GM18507 (cell line): ENCODE results near the gene MND1.
A peak's percentile ranks its signal among the peaks of the same experiment; 100 is the strongest.

Source experiments
- DNase-seq: peaks from one replicate; pipeline ENCODE4 v3.0.0; 2011; ENCODE audit warnings: low read depth; ENCODE audit not compliant: insufficient read length; ENCODE audit errors: extremely low spot score
- FAIRE-seq: peaks from 2 replicates; lab custom pipeline; 2011; peaks lifted over from hg19 to GRCh38; lab: Jason Lieb, UNC

MND1 gene

DNA sequence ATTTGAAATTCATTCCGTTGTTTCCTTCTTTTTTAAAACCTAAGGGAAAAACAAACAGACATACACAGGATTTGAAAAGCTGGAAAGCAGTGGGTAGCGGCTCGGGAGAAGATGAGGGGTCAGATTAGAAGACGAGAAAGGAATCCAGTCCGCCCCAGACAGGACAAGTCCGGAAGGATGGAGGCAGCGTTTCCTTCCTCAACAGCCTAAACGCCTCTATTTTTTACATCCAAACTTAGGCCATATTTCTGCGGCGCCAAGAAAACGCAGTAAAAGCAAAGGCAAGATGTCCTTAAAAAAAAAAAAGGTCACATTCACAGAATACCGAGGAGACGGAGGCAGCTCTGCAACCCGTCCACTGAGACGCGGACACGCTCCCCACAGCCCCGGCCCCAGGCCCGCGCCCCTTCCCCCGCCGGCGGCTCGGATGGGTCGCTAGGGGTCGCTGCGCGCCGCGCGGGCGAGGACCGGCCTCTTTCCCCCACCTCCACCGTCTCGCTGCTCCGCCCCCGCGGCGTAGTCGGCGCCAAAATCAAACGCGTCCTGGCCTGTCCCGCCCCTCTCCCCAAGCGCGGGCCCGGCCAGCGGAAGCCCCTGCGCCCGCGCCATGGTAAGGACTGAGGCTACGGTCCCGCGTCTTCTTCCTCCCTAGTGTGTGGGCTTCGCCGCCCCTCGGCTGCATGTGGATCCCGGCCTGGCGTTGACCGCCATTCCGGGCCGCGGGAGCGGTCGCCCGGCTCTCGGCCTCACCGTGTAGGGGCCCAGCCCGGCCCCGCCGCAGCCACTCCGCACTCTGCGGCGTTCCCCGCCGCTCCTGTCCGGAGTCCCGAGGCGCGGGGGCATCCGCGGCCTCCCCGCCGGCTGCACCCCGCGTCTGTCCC lies at the start of gene MND1:
MND1 (plus strand) TSS at position 558 of the 881 bp plus-strand sequence; CDS start at position 608, 50 bp downstream.
- FAIRE-seq, result peak; percentile 78
- peak; percentile 82 for DNase-seq

DNA sequence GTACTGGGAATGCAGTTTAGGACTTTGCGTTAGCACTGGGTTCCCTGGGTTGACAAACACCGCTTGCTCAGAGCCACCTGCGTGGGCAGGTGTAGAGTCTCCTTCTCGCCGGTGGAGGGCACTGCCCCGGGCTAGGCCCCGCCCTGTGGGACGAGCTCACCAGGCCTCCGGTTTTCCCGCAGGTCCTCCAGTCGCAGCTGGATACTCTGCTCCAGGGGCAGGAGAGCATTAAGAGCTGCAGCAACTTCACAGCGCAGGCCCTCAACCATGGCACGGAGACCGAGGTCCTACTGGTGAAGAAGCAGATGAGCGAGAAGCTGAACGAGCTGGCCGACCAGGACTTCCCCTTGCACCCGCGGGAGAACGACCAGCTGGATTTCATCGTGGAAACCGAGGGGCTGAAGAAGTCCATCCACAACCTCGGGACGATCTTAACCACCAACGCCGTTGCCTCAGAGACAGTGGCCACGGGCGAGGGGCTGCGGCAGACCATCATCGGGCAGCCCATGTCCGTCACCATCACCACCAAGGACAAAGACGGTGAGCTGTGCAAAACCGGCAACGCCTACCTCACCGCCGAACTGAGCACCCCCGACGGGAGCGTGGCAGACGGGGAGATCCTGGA lies 49.2 kb upstream of the MND1 start:
- DNase-seq (no peak), FAIRE-seq (no peak)

GRCh38 chr4:153296040-153296823 lies 48.3 kb upstream of the MND1 start:
- DNase-seq (no peak), FAIRE-seq (no peak)

DNA sequence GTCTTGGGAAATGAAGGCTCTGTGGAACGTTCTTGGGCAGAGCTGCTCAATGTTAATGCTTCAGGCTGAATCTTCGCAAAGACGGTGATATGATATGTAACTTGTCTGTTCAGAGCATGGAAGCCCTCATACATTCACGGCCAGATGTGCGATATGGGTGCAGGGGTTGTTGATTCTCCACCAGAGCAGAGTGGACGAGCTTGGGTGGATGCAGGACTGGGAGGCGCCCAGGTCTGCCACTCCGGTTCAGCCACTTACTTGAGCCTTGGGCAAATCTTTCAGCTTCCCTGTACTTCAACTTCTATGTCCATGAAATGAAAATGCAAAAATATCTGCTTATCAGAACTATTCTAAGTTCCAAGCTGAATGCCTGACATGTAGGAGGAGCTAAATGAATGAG lies 47.4 kb upstream of the MND1 start:
- DNase-seq (no peak), FAIRE-seq (no peak)

DNA sequence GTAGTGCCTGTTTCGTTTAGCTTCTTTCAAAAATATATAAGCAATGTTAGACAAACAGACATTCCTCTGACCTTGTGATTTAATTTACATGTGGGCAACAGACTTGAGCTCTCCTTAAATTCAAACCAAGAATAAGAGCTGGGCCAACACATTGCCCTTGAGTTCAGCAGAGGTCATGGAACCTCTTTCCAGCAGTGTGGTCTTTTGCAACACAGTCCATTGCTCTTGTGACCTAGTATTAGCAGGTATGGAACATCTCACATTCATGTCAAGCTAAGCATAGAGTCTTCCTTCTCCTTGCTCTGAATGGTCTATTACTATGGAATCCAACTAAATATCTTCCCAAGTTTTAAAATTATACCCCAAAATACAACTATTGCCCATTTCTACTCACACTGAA lies 33.7 kb upstream of the MND1 start:
- FAIRE-seq (no peak), DNase-seq (no peak)

GRCh38 chr4:153314915-153315314 lies 29.6 kb upstream of the MND1 start:
- FAIRE-seq, result no peak

DNA sequence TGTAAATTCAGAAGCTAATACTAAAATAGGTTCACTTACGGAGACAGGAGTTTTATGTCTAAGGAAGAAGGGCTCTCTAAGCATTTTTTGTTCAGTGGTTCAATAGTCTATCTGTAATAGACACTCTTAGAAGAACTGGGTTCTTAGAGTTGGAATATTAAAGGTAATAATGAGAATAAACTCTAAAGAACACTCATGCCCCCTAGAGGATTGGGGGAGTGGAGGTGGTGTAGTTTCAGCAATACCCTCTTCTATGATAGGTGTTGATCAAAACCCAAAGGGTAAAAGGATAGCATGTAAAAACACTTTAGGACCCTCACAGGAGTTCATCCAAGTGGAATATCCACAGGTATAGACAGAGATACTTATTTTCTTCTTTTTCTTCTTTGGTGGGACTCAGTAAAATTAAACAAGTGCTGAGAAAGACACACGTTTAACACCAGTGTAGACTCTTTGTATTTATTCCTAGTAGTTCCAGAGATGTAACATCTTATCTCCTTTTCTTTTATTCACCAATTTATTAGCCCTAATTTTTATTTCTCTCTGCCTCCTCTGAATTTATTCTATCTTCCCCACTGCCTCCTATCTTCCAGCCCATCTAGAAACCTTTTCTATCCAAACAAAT lies 25.7 kb upstream of the MND1 start:
- peak; percentile 20 for DNase-seq
- FAIRE-seq, result peak; percentile 71

More at GRCh38 chr4:153314915-153315314, 29.6 kb upstream of the MND1 start:
- no peak for DNase-seq

DNA sequence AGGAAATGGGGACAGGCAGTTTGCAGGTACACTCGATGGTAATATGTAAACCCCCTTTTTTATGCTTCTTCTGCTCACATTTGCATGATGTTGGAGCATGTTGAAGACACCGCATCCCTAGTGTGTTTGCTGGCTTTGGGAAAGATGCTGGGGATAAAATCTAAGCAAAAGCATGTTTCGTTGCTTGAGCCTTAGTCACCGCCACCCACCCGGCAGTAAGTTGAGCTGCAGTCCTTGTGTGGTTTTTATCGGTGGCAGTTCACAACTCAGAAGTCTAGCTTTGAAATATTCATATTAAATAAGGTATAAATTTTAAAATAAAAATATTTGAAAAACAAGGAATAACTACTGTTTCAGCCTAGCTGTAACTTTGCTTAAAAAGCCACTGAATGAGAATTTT lies 21.7 kb upstream of the MND1 start:
- FAIRE-seq, result no peak
- no peak for DNase-seq

GRCh38 chr4:153324046-153324445 lies 20.4 kb upstream of the MND1 start:
- DNase-seq (no peak), FAIRE-seq (no peak)

- no peak for DNase-seq
- no peak for FAIRE-seq
Observed at GRCh38 chr4:153325558-153325957, 18.9 kb upstream of the MND1 start.

GRCh38 chr4:153326513-153326912 lies 18.0 kb upstream of the MND1 start:
- DNase-seq, result no peak
- FAIRE-seq, result no peak

GRCh38 chr4:153327247-153327646 lies 17.2 kb upstream of the MND1 start:
- DNase-seq, result no peak
- peak; percentile 57 for FAIRE-seq

GRCh38 chr4:153332936-153333335 lies 11.6 kb upstream of the MND1 start:
- FAIRE-seq (no peak), DNase-seq (no peak)

- FAIRE-seq, result no peak
Observed at GRCh38 chr4:153333874-153334273, 10.6 kb upstream of the MND1 start.

DNA sequence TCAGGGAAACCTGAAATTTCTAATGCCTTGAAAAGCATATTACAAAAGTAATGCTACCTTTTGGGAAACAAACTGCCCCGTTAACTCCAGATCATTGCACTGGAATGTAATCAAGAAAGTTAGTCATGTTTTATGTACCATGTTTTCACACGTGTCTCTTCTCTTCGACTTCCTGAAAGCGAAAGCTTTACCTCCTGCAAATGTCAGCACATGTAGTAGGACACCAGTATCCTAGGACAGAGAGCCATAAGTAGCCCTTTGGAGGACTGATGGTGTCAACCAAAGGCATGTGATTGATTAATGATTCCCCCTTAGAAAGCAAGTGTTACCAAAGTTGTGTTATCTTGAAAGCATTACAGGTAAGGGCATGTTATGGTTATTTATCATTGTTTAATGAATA lies 8.8 kb upstream of the MND1 start:
- no peak for DNase-seq
- FAIRE-seq, result no peak

More at GRCh38 chr4:153333874-153334273, 10.6 kb upstream of the MND1 start:
- no peak for DNase-seq

- DNase-seq (no peak), FAIRE-seq (no peak)
Observed at GRCh38 chr4:153337686-153338085, 6.8 kb upstream of the MND1 start.

DNA sequence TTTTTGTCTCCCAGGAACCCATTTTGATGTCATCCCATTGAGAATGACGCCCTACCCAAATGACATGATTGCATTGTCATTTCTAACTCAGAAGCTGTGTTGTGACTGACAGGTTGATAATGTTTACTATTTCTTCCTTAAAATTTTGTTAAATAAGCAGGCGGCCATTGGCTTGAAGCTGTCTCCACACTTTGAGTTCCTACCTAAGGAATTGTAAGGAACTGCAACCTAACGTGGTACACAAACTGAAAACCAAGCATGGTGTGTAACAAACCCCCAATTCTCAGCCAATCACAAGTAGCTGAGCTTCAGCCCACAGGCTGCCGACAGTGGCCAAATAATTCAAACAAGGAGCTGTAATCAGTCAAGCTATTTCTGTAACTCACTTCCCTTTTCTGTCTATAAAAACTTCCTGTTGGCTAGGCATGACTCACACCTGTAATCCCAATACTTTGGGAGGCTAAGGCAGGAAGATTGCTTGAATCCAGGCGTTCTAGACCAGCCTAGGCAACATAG lies 2.9 kb upstream of the MND1 start:
- FAIRE-seq (peak; percentile 77), DNase-seq (no peak)

DNA sequence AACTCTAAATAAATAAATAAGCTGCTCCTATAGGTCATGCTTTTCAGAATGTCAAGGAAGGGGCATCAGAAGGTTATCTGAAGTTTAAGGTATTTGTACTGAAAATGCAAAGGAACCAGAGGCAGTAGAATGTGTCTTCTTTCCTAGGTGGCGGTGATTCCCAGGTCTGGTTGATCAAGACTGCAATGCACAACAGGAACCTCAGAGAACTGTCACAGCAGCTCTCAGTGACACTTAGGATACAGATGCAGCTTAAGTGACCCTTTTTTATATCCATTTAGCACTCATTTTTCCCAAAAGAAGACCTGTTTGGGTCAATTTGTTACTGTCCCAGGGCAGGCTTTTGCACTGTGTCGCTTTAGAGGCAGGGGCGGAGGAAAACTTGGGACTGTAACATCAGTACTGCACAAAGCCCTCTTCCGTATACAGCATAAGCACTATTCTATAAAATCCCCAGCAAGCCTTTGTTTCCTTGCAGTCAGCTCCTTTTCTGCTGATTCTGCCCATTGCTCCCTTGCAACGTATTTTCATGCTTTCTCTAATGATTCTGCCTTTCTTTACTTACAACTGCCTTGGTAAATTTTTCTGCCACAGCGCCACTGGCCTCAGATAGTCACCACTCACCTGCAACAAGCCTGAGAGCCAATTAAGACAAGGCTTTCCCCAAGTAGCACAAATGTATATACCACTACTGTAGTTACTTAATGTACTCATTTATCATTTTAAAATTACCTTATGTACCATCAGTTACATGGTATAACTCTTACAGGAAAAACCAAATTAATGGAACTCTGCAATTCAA lies 1.5 kb upstream of the MND1 start:
- DNase-seq (no peak), FAIRE-seq (no peak)
